ENCODE measurements around the gene CAMK2D. TPM values are rescaled to one million over a fixed set of nuclear protein-coding genes. Genes with fewer than 3 reads are reported as not detected.

The CAMK2D gene
- polyA plus RNA-seq, 3 donors = 10.4 to 30.6 (median 19.6) TPM

DNA sequence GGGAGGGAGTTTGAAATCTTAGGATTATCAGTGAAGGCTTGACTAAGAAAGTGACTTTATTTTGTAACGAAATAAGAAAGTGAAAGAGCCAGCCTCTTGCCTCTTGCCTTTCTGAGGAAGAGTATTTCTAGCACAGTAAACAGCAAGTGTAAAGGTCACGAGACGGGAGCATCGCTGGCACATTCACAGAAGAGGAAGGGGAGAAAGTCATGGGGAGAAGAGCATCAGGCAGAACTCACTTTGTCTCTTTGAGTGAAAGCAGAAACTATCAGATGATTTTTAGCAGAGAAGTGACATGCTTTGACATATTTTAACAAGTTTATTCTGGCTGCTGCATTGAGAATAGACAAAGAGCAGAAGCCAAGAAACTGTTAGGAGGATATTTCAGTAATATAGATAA is 313.8 kb downstream of the CAMK2D start:
- Histone ChIP-seq H2AFZ (ENCODE audit: insufficient read depth, low read depth, low read length, poor library complexity, severe bottlenecking) (no peak overlapping the region), H3K36me3 (replicated peaks in 1 of 2; ENCODE audit: control insufficient read depth in 1 of 2, insufficient read depth in 2 of 2, low read length in 2 of 2) (no peaks in the 10 kb centered on the region), H3K4me1 (ENCODE audit: control insufficient read depth in 1 of 2, insufficient read depth in 2 of 2, low read length in 2 of 2) (no peaks in the 10 kb centered on the region), H3K9me3 (replicated peaks in 1 of 2; ENCODE audit: control insufficient read depth in 1 of 2, insufficient read depth in 1 of 2, low read length in 2 of 2) (no peaks in the 10 kb centered on the region), H3K27me3 (ENCODE audit: control insufficient read depth in 2 of 2, insufficient read depth in 2 of 2, low read length in 2 of 2) (no peaks in the 10 kb centered on the region), H3K9ac (ENCODE audit: insufficient read depth, low read length, poor library complexity, severe bottlenecking) (no peak overlapping the region), H3K79me2 (ENCODE audit: insufficient read depth, low read length) (no peaks in the 10 kb centered on the region), H3K27ac (ENCODE audit: low read depth in 1 of 2, low read length in 2 of 2) (no peak overlapping the region), H3K4me2 (replicated peaks; ENCODE audit: extremely low read depth, low read length, poor library complexity, severe bottlenecking) (no peak overlapping the region), H3K4me3 (replicated peaks in 1 of 3; ENCODE audit: low read depth in 2 of 3, low read length in 3 of 3) (no peak overlapping the region), H4K20me1 (ENCODE audit: insufficient read depth, low read length) (no peaks in the 10 kb centered on the region)
- Mint-ChIP-seq H3K4me1 (no peaks in the 10 kb centered on the region), H3K27me3 (ENCODE audit: low read depth in 3 of 3) (no peaks in the 10 kb centered on the region), H3K9me3 (peaks cover 0 to 5% (median 0%) of the 10 kb centered on the region in 7 donors), H3K4me3 (no peak overlapping the region), H3K27ac (no peak overlapping the region), H3K36me3 (no peaks in the 10 kb centered on the region)
- DNase-seq = no peak
- WGBS (ENCODE audit: insufficient coverage) = 93% methylated on average over 4 of the region's 4 CpGs
- TF ChIP-seq, protein P1, sequence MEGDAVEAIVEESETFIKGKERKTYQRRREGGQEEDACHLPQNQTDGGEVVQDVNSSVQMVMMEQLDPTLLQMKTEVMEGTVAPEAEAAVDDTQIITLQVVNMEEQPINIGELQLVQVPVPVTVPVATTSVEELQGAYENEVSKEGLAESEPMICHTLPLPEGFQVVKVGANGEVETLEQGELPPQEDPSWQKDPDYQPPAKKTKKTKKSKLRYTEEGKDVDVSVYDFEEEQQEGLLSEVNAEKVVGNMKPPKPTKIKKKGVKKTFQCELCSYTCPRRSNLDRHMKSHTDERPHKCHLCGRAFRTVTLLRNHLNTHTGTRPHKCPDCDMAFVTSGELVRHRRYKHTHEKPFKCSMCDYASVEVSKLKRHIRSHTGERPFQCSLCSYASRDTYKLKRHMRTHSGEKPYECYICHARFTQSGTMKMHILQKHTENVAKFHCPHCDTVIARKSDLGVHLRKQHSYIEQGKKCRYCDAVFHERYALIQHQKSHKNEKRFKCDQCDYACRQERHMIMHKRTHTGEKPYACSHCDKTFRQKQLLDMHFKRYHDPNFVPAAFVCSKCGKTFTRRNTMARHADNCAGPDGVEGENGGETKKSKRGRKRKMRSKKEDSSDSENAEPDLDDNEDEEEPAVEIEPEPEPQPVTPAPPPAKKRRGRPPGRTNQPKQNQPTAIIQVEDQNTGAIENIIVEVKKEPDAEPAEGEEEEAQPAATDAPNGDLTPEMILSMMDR (IDR thresholded peaks at IDR 0.05) = no peak
- intact Hi-C loops (cut with micrococcal nuclease) = no loop called here

DNA sequence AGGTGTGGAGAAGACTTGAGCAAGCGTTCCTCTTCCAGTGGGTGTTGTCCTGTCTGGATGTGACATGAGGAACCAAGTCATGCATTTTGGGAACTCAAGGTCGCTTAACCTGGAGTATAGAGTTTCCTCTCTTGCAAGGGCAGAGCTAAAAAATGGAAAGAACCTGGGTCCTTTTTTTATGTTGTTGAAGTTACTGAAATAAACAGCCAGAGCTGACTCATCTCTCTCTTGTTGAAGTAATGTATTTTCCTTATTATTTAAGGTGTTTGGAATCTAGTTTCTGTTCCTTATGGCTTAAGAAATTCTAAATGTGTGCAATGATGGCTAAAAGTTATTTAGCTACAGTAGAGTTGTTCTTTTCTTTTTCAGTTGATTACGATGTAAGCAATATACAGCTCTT is 314.5 kb downstream of the CAMK2D start:
- H3K9me3 ChIP-seq (replicated peaks in 1 of 2; ENCODE audit: control insufficient read depth in 1 of 2, insufficient read depth in 1 of 2, low read length in 2 of 2) = no peaks in the 10 kb centered on the region
- H3K4me2 ChIP-seq (replicated peaks; ENCODE audit: extremely low read depth, low read length, poor library complexity, severe bottlenecking) = no peak overlapping the region
- no peak overlapping the region for H3K27ac Mint-ChIP-seq
- no peaks in the 10 kb centered on the region for H3K4me1 ChIP-seq (ENCODE audit: control insufficient read depth in 1 of 2, insufficient read depth in 2 of 2, low read length in 2 of 2)
- H3K36me3 Mint-ChIP-seq = no peaks in the 10 kb centered on the region
- TF ChIP-seq, protein P1 (IDR thresholded peaks at IDR 0.05) = no peak
- 77% methylated on average over 2 of the region's 3 CpGs for WGBS (ENCODE audit: insufficient coverage)
- H3K9me3 Mint-ChIP-seq = peaks cover 0 to 5% (median 0%) of the 10 kb centered on the region in 7 donors
- intact Hi-C loops (cut with micrococcal nuclease) = no loop called here
- DNase-seq = no peak
- H3K27ac ChIP-seq (ENCODE audit: low read depth in 1 of 2, low read length in 2 of 2) = no peak overlapping the region
- H3K79me2 ChIP-seq (ENCODE audit: insufficient read depth, low read length) = no peaks in the 10 kb centered on the region
- H3K4me1 Mint-ChIP-seq = no peaks in the 10 kb centered on the region
- no peak overlapping the region for H3K4me3 Mint-ChIP-seq
- no peak overlapping the region for H3K9ac ChIP-seq (ENCODE audit: insufficient read depth, low read length, poor library complexity, severe bottlenecking)
- H2AFZ ChIP-seq (ENCODE audit: insufficient read depth, low read depth, low read length, poor library complexity, severe bottlenecking) = no peak overlapping the region
- no peaks in the 10 kb centered on the region for H3K36me3 ChIP-seq (replicated peaks in 1 of 2; ENCODE audit: control insufficient read depth in 1 of 2, insufficient read depth in 2 of 2, low read length in 2 of 2)
- no peaks in the 10 kb centered on the region for H4K20me1 ChIP-seq (ENCODE audit: insufficient read depth, low read length)
- no peaks in the 10 kb centered on the region for H3K27me3 ChIP-seq (ENCODE audit: control insufficient read depth in 2 of 2, insufficient read depth in 2 of 2, low read length in 2 of 2)
- no peak overlapping the region for H3K4me3 ChIP-seq (replicated peaks in 1 of 3; ENCODE audit: low read depth in 2 of 3, low read length in 3 of 3)
- peaks cover 0 to 2% (median 0%) of the 10 kb centered on the region in 3 donors for H3K27me3 Mint-ChIP-seq (ENCODE audit: low read depth in 3 of 3)

All from CD14-positive monocyte (primary cell).